ENCODE results near the gene ANKRD34A. TPM values are rescaled to one million over a fixed set of nuclear protein-coding genes. Genes with fewer than 3 reads are reported as not detected.
"Not testable (repeated sequence)": the region's sequence is repeated elsewhere in the genome, so short reads cannot be mapped to it uniquely, and the experiment has no call there.

ANKRD34A gene
- total and polyA plus RNA-seq, 7 donors, result 0.33 to 1.9 (median 0.71) TPM; not detected in 2

- H3K4me3 ChIP-seq, result no peak overlapping the region
- no peaks in the 10 kb centered on the region for H3K27me3 ChIP-seq
- H3K36me3 ChIP-seq, result peaks cover 13 to 86% (median 21%) of the 10 kb centered on the region in 4 donors
- WGBS, 2 donors, result 92 to 97% methylated on average over 1 of the region's 1 CpG
- no peaks in the 10 kb centered on the region for H3K4me1 ChIP-seq
- TF ChIP-seq, protein P1, sequence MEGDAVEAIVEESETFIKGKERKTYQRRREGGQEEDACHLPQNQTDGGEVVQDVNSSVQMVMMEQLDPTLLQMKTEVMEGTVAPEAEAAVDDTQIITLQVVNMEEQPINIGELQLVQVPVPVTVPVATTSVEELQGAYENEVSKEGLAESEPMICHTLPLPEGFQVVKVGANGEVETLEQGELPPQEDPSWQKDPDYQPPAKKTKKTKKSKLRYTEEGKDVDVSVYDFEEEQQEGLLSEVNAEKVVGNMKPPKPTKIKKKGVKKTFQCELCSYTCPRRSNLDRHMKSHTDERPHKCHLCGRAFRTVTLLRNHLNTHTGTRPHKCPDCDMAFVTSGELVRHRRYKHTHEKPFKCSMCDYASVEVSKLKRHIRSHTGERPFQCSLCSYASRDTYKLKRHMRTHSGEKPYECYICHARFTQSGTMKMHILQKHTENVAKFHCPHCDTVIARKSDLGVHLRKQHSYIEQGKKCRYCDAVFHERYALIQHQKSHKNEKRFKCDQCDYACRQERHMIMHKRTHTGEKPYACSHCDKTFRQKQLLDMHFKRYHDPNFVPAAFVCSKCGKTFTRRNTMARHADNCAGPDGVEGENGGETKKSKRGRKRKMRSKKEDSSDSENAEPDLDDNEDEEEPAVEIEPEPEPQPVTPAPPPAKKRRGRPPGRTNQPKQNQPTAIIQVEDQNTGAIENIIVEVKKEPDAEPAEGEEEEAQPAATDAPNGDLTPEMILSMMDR (IDR thresholded peaks at IDR 0.05), result no peak
- TF ChIP-seq EP300 (IDR thresholded peaks at IDR 0.05), result no peak
- TF ChIP-seq POLR2AphosphoS5 (IDR thresholded peaks at IDR 0.05), result no peak
- TF ChIP-seq POLR2A (IDR thresholded peaks at IDR 0.05), result no peak
- DNase-seq, result no peak
- no peaks in the 10 kb centered on the region for H3K9me3 ChIP-seq
- H3K27ac ChIP-seq, result no peak overlapping the region
- intact Hi-C loops (cut with DNase I), result no loop called here
Observed at GRCh38 chr1:145937436-145937835, 26.9 kb downstream of the ANKRD34A start.

DNA sequence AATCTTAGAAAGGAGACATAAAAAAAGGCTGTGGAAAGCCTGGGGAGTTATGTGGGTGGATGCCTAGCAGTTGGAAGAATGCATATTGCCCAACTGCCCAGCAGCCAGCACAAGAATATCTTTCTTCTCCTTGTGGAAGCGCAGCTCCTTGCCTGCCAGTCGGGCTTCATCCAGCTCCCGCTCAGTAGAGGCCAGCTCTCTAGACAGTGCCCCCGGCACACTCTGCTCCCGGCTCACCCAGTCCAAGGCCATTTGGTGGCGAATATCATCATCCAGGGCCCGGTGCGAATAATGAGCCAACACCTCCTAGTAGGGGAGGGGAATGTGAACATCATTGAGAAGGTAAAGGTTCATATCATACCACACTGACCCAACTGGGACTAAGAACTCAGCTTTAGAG is 28.1 kb downstream of the ANKRD34A start:
- Histone ChIP-seq H3K4me1 (no peaks in the 10 kb centered on the region), H3K27me3 (no peaks in the 10 kb centered on the region), H3K9me3 (no peaks in the 10 kb centered on the region), H3K27ac (no peak overlapping the region), H3K4me3 (no peak overlapping the region), H3K36me3 (peaks cover 13 to 84% (median 18%) of the 10 kb centered on the region in 4 donors)
- intact Hi-C loops (cut with DNase I), result no loop called here
- TF ChIP-seq POLR2A (IDR thresholded peaks at IDR 0.05) (no peak), EP300 (IDR thresholded peaks at IDR 0.05) (no peak), POLR2AphosphoS5 (IDR thresholded peaks at IDR 0.05) (no peak)
- TF ChIP-seq, protein P1 (IDR thresholded peaks at IDR 0.05), result no peak
- 91 to 94% methylated on average over 8 of the region's 8 CpGs for WGBS, 2 donors
- DNase-seq, result no peak

DNA sequence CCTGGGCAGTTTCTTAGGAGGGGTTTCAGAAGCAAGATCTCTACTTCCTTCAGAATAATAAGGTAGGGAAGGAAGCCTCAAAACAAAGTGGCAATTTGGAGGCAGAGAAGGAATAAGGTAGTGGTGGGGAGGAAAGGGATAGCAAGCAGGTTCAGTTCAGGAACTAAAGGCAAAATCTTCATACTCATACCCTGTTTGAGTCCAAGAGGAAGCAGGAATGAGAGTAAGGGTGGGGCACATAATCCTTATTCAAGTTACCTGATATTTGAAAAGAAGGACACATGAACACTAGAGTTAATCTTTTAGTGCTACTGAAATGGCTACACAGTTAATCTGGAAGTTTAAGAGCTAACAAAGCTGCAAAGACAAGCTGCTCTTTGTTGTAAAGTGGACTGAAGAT is 28.7 kb downstream of the ANKRD34A start:
- TF ChIP-seq, protein P1 (IDR thresholded peaks at IDR 0.05), result no peak
- no peak for TF ChIP-seq EP300 (IDR thresholded peaks at IDR 0.05)
- TF ChIP-seq POLR2A (IDR thresholded peaks at IDR 0.05), result no peak
- intact Hi-C loops (cut with DNase I), result loop anchor here (2.0 kb wide), 1 partner anchor 15 kb away; no protein-coding TSS in a partner anchor
- peaks cover 13 to 86% (median 18%) of the 10 kb centered on the region in 4 donors for H3K36me3 ChIP-seq
- H3K4me1 ChIP-seq, result no peaks in the 10 kb centered on the region
- H3K27ac ChIP-seq, result no peak overlapping the region
- H3K27me3 ChIP-seq, result no peaks in the 10 kb centered on the region
- H3K9me3 ChIP-seq, result no peaks in the 10 kb centered on the region
- H3K4me3 ChIP-seq, result no peak overlapping the region
- no peak for DNase-seq

DNA sequence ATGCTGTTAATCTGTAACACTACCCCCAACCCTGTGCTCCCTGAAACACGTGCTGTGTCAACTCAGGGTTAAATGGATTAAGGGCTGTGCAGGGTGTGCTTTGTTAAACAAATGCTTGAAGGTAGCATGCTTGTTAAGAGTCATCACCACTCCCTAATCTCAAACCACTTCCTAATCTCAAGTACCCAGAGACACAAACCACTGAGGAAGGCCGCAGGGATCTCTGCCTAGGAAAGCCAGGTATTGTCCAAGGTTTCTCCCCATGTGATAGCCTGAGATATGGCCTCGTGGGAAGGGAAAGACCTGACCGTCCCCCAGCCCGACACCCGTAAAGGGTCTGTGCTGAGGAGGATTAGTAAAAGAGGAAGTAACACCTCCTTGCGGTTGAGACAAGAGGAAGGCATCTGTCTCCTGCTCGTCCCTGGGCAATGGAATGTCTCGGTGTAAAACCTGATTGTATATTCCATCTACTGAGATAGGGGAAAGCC is 31.8 kb downstream of the ANKRD34A start:
- H3K4me3 ChIP-seq; H3K27me3 ChIP-seq; H3K9me3 ChIP-seq; DNase-seq; H3K27ac ChIP-seq; intact Hi-C loops (cut with DNase I); H3K4me1 ChIP-seq: not testable (repeated sequence)
- WGBS, 2 donors, result 30 to 67% methylated on average over 9 of the region's 9 CpGs
- H3K36me3 ChIP-seq, result peaks cover 11 to 65% (median 17%) of the 10 kb centered on the region in 4 donors

DNA sequence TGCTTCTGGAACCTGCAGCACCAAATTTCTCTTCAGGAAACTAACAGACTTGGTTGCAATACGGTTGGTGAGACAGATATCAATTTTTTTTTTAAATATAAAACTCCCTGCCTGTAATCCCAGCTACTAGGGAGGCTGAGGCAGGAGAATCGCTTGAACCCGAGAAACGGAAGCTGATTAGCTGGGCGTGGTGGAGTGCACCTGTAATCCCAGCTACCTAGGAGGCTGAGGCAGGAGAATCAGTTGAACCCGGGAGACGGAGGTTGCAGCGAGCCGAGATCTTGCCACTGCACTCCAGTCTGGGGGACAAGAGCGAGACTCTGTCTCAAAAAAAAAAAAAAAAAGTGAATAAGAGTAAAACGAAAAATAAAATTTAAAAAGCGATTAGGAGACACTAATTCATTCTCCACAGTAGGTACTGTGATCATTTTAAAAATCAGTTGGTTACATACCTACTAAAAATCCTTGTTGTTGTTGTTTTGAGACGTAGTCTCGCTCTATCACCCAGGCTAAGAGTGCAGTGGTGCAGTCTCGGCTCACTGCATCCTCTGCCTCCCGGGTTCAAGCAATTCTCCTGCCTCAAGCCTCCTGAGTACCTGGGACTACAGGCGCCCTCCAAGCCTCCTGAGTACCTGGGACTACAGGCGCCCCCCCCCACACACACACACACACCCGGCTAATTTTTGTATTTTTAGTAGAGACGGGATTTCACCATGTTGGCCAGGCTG is 36.3 kb downstream of the ANKRD34A start:
- TF ChIP-seq, protein P1 (IDR thresholded peaks at IDR 0.05), result no peak
- TF ChIP-seq EP300 (IDR thresholded peaks at IDR 0.05), result no peak
- no peak for TF ChIP-seq POLR2A (IDR thresholded peaks at IDR 0.05)
- no peak for TF ChIP-seq POLR2AphosphoS5 (IDR thresholded peaks at IDR 0.05)
- H3K4me1 ChIP-seq, result peaks cover 0 to 20% (median 19%) of the 10 kb centered on the region in 4 donors
- peaks cover 0 to 39% (median 0%) of the 10 kb centered on the region in 4 donors for H3K36me3 ChIP-seq
- H3K4me3 ChIP-seq, result peak overlapping the region; percentile 58 to 70 (median 66)
- 54 to 60% methylated on average over 20 of the region's 20 CpGs for WGBS, 2 donors
- DNase-seq, result no peak
- no peaks in the 10 kb centered on the region for H3K27me3 ChIP-seq
- no peaks in the 10 kb centered on the region for H3K9me3 ChIP-seq
- peak overlapping the region; percentile 90 to 93 (median 92) for H3K27ac ChIP-seq
- intact Hi-C loops (cut with DNase I), result loop anchor here (2.0 kb wide), 1 partner anchor 33 kb away; no protein-coding TSS in a partner anchor
